Right hindlimb (tissue), 1 donor: ENCODE results near the gene THEM4.
"Not testable (repeated sequence)": the region's sequence is repeated elsewhere in the genome, so short reads cannot be mapped to it uniquely, and the experiment has no call there.

ENCODE experiments used
- DNase-seq: peaks from one replicate; pipeline ENCODE4 v3.0.0-alpha.2; 2018

The THEM4 gene

DNA sequence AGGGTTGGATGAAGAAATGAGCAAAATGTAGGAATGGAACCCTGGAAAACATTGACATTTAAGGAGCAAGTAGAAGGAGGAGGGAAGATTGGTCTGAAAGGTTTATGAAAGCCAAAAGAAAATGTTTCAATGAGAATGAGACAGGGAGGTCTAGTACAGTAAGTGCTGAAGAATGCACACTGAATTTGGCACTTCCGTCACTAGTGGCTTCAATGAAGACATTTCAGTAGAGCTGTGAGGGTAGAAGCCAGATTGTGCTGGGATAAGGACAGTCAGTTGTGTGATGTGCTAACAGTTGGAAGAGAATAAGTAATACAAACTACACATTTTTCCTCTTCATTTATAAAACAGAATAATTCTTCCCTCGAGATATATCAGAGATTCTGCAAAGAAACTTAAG lies 17.1 kb downstream of the THEM4 start:
- no peak for DNase-seq

DNA sequence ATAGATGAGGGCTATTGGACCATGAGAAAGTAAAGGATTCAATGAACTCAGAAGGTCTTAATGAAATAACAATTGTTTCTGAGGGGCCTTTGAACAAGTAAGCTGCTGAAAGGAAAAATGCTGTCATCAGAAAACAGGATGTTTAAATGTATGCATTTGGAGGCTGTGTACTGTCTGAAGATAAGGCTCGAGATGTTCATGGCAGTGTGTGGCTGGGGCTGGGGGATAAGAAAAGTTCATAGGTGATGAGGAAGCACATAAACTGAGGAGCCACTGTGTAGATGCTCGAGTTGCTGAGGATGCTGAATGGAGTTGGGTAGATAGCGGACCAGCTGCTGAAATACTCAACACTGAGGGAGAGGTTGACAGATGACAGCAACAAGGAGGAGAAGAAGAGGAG lies 17.8 kb downstream of the THEM4 start:
- no peak for DNase-seq

DNA sequence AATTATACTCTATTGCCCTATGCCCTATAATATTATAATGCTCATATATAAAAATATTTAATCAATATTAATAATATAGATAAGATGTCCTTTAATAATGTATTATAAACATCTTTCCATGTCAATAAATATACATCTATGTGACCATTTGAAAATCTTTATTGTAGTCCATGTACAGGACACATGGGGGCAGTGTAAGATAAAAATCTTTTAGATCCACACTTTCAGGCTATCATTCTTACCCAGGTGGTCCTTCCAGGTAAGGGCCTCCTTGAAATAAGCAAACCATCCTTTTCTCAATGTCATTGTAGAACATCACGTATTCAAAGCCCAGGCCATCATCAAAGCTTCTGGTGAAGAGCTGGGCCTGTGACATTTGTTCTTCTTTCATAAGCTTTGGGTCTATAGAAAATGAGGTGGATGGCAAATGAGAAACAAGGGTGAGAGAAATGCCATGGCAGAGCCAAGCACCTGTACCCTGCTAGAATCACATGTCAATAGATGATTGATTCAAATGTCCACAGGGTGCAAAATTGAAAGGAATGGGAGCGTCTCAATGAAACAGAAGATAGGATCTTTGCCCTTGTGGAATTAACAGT lies 20.2 kb downstream of the THEM4 start:
- DNase-seq, result no peak

DNA sequence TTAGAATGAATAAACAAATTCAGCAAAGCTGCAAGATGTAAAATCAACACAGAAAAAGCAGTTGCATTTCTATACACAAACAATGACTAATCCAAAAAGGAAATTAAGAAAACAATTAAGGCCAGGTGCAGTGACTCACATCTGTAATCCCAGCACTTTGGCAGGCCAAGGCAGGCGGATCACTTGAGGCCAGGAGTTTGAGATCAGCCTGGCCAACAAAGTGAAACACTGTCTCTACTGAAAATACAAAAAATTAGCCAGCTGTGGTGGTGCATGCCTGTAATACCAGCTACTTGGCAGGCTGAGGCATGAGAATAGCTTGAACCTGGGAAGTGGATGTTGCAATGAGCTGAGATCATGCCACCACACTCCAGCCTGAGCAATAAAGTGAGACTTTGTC lies 22.3 kb downstream of the THEM4 start:
- DNase-seq, result no peak

DNA sequence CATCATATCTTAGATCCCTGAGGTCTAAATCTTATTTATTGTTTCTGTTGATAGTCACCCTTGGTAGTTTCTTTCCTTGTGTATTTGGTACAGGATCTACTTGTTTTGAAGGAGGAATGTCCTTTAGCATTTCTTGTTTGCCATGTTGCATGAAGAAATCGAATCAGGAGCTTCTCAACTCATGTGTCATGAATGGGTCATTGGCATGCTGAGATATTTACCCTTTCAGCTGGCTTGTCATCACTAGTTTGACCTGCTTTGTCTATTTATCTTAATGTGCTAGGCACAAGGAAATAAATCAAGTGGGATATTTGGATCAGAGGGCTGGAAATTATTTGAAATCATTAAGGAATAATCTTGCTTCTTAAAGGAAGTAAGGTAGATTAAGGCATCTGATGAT lies 23.8 kb downstream of the THEM4 start:
- DNase-seq, result no peak

DNA sequence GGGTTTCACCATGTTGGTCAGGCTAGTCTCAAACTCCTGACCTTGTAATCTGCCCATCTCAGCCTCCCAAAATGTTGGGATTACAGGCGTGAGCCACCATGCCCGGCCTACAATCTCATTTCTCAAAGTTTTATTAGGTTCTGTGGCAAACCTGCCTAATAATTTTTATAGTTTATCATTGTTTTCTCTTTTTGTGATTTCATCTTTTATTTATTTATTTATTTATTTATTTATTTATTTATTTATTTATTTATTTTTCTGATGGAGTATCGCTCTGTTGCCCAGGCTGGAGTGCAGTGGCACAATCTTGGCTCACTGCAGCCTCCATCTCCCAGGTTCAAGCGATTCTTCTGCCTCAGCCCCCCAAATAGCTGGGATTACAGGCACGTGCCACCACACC lies 24.4 kb downstream of the THEM4 start:
- not testable (repeated sequence) for DNase-seq

DNA sequence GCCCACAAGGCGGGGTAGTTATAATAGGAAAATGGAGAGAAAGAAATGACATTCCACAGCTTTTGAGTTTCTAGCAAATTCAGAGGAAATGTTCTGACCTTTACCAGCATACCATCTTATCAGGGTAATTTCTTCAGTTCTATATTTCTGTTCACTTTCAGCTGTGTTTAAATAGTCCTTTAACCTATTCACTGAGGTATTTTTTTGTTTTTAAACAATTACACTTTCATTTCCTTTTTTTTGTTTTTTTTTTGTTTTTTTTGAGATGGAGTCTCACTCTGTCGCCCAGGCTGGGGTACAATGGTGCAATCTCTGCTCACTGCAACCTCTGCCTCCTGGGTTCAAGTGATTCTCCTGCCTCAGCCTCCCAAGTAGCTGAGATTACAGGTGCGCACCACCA lies 24.9 kb downstream of the THEM4 start:
- DNase-seq, result not testable (repeated sequence)

DNA sequence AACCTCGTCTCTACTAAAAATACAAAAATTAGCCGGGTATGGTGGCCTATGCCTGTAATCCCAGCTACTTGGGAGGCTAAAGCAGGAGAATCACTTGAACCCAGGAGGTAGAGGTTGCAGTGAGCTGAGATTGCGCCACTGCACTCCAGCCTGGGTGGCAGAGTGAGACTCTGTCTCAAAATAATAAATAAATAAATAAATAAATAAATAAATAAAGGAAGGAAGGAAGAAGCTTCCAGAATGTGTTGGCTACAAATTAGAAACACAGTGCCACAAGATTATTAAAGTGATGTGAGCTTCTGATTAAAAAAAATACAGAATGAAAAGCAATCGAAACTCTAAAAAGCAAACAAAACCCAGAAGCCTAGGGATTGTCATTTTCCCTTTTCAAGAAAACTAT lies 25.4 kb downstream of the THEM4 start:
- not testable (repeated sequence) for DNase-seq

DNA sequence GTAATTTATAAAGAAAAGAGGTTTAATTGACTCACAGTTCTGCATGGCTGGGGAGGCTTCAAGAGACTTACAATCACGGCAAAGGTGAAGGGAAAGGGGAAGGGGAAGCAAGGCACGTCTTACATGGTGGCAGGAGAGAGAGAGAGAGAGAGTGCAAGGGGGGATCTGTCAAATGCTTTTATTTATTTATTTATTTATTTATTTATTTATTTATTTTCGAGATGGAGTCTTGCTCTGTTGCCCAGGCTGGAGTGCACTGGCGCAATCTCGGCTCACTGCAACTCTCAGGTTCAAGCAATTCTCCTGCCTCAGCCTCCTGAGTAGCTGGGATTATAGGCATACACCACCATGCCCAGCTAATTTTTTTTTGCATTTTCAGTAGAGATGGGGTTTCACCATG lies 26.4 kb downstream of the THEM4 start:
- not testable (repeated sequence) for DNase-seq

DNA sequence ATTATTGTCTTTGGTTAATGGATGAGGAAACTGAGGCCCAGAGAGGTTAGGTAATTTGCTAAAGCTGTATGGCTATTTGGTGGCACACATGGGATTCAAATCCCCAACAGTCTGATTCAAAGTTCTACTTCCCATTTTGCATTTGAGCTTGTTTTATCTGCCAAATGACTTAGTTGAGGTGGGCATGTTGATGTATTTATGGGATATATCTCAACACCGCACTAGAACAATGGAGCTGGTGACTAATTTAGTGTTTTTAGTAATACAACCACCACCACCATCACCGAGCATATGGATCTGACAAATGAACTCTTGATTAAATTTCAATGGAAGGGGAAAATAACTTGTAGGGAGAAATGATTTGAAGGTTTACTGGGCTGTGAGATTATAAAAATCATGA lies 26.8 kb downstream of the THEM4 start:
- no peak for DNase-seq

DNA sequence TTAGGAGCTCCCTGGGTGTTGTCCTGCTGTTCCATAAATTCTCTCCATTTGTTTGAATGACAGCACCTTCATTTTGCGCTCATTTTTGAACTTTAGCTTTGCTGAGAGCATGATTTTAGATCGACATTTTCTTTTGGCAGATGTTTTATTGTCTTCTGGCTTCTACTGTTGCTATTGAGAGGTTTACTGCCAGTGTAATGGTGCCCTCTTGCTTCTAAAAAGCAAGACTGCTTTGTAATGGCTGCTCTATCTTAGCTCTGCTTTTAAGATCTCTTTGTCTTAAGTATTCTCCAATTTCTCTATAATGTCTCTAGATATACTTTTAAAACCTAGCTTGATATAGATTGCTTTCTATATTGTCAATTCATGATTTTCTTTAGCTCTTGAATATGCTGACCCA lies 27.8 kb downstream of the THEM4 start:
- DNase-seq, result no peak

DNA sequence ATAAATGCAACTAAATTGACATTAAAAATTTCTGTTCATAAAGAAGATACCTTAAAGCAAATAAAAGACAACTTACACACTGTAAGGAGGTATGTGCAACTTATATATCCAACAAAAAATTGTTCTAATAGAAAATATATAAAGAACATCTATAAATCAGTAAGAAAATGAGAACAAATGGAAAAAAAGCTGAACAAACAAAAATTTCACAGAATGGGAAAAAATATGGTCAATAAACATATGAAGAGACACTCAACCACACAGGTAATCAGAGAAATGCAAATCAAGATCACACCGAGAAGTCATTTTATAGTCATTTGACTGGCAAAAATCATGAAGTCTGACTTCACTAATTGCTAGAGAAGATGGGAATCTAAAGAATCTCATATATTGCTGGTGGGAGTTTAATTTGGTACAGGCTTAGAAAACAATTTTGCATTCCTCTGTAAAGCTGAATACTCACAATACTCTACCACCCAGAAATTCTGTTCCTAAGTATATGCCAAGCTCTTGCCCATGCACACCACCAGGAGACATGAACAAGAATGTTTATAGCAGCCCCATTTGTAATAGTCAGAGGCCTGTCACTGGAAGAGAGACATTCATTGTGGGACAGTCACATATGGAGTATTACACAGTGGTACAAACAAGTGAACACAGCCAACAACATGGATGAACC lies 33.8 kb downstream of the THEM4 start:
- no peak for DNase-seq

DNA sequence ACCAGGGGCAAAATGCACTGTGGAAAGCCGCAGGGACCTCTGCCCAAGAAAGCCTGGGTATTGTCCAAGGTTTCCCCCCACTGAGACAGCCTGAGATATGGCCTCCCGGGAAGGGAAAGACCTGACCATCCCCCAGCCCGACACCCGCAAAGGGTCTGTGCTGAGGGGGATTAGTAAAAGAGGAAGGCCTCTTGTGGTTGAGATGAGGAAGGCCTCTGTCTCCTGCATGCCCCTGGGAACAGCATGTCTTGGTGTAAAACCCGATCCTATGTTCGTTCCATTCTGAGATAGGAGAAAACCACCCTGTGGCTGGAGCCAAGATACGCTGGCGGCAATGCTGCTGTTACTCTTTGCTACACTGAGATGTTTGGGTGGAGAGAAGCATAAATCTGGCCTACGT lies 36.5 kb downstream of the THEM4 start:
- not testable (repeated sequence) for DNase-seq

DNA sequence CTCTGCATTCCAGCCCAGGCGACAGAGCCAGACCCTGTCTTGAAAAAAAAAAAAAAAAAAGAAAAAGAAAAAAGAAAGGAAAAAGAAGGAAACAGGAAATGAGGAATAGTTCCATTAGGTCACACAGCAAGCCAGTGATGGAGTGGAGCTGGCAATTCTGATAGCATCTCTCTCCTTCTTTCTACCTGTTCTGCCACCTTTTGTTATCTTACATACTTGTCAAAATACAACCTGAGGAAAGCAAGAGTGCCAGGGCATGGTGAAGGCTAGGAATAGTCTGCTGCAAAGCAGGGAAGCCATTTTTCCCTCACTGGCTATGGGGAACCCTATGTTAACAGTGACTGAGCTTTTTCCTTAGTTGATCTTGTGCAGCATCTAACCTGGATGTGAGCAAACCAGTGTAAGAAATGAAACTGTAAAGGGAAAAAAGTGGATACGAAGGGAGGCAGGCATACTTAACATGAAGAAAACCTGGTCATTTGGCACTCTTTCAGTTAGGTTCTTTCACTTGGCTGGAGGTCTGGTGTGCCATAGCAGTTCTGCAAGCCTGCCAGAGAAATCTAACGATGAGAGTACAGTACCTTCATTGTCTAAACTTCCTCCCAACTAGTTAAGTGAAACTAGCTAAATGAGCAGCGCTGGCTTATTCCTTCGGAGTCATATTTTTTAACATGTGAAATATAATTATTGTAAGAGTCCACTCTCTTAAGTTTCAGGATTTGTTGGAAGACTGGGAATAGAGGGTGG lies 37.9 kb downstream of the THEM4 start:
- no peak for DNase-seq

DNA sequence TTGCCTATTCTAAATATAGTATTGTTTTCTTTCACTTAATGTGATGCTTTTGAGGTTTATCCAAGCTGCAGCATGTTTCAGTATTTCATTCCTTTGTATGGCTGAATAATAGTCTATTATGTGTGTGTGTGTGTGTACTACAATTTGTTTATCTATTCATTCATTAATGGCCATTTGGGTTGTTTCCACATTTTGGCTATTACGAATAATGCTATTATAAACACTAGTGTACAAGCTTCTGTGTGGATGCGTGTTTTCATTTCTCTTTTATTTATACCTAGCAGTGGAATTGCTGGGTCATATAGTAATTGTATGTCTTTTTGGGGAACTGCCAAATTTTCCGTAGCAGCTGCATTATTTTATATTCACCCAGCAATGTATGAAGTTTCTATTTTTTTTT lies 40.8 kb downstream of the THEM4 start:
- no peak for DNase-seq

DNA sequence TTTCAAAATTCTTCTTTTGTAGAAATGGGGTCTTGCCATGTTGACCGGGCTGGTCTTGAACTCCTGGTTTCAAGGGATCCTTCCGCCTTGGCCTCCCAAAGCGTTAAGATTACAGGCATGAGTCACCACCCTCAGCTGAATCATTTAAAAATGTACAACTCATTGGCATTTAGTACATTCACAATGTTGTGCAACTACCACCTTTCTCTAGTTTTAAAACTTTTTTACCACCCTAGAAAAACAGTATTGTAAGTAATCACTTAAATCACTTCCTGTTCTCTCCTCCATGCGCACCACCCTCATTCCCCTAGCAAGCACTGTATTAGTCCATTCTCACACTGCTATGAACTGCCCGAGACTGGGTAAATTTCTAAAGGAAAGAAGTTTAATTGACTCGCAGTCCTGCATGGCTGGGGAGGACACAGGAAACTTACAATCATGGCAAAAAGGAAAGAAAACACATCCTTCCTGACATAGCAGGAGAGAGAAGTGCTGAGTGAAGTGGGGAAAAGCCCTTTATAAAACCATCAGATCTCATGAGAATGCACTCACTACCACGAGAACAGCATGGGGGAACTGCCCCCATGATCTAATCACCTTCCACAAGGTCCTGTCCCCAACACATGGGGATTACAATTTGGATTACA lies 41.4 kb downstream of the THEM4 start:
- no peak for DNase-seq

DNA sequence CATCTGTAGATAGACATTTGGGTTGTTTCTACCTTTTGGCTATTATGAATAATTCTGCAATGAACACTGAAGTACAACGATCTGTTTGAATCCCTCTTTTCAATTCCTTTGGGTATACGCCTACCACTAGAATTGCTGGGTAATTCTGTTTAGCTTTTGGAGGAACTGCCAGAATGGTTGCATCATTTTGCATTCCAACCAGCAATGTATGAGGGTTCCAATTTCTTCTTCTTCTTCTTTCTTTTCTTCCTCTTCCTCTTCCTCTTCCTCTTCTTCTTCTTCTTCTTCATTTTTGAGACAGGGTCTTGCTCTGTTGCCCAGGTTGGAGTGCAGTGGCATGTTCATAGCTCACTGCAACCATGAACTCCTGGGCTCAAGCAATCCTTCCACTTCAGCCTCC lies 42.0 kb downstream of the THEM4 start:
- DNase-seq, result no peak

DNA sequence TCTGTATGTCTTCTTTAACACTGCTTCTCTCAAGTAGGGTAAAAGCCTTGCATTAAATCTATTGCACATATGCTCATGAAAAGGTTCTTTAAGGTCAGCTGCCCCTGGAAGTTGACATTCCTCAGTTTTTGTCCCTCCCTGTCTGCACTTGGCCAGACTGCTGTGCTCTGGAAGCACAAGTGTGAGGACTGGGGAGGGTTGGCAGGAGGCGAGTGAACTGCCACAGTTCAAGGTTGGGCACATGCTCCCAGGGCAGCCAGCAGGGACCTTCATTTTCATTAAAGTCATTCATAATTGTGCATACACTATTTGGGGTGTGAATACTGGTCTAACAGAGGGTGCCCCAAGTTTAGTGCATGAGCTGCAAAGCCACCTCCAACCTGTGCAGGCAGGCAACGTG lies 44.9 kb downstream of the THEM4 start:
- DNase-seq, result no peak

DNA sequence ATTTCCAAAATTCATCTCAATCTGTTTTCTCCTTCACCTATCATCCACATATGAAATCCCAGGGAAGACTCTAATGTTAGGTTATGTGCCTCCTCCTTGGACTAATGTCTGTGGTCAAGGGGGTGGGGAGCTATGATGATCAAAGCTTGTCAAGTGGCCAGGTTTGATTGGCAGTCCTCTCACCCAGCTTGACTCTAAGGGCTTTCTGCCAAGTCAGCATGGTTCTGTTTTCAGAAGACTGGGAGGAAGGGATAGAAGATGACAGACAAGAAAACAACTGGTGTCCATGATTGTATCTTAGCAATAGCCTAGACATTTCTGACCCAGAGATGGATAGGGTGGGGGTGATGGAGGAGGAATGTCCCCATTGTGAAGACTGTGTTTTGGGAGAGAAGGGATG lies 46.7 kb downstream of the THEM4 start:
- no peak for DNase-seq

DNA sequence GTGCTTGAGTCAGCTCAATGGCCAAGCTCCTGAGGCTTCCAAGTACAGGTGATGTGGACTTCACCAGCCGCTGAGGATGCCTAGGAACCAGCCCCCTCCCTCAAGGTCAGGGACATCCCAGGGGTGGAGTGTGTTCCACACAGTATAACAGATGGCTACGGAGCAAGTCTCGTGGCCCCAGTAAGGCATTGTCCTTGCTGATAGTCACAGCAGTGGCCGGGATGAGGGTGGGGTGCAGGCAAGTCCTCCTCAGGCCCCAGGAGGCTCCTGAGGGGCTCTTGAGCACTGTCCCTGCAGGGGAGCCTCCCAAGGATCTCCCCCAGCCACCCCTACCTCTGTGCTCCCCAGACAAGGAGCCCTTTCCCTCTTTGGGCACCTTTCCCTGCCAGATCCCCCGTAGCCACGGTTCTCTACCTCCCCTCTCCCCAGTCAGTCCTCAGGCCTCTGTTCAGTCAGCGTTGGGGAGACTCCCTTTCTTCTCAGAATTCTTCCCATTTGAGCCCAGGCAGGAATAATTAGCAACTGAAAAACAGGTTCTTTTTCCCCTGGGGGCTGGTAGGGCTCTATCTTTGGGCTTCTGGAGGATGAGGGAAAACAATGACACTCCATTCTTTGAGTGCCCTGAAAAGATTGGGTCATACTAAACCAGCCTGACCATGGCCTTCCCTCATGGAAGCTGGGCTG lies 48.7 kb downstream of the THEM4 start:
- DNase-seq, result no peak

DNA sequence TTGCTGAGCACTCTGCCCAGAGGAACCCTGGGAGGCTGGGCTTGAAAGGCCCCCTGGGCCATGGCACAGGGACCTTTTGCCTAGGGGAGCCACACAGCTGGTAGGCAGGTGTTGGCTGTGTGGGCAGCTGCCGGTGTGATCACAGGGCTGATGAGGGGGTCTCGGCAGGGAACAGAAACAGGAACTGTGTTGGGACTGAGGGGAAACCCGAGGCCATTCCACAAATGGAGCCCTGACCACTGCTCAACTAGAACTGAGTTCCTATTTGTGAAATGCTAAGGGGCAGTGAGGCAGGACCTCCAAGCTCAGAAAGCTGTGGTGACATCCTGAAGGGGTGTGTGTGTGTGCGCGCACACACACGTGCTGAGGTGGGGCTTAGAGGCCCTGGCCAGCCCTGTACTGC lies 49.4 kb downstream of the THEM4 start:
- no peak for DNase-seq

DNA sequence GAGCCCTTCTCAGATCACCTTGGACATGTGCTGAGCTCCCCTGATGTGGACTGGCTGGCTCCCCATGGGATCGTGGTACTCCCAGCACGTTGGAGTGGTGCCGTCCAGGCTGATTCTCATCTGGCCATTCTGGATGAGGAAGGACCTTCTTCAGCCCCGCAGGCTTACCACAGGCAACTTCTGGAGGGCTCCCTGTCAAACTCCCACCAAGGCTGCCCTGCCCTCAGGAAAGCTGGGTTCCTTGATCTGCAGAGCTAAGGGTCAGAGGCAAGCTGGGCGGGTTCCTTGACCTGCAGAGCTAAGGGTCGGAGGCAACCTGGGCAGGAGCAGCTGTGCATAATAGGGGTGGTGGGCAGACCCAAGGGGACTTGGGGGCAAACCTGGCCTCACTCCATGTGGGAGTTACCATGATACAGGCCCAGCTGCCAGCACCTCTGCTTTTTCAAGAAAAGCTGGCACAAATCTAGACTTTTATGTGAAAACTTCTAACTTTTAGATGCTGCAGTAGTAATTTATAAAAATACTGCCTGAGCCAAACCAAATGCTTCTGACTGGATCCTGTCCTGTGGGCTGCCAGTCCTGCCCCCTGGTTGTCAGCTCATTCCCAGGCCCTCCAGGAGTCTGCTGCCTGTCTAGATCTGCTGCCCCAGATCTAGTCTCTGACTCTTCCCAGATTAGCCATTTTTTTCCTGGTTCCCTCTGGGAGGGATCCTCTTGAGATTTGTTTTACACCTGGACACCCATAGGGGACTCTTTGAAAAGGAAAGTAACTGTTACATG lies 50.2 kb downstream of the THEM4 start:
- no peak for DNase-seq
